Panc1 (cell line): ENCODE measurements around the gene FSTL4. TPM values are rescaled to one million over a fixed set of nuclear protein-coding genes. Genes with fewer than 3 reads are reported as not detected.

Experiments used
- ATAC-seq: fragments of 200-7000 bp; cut with Tn5 transposase; 2 replicates; pipeline ENCODE4 v1.9.1; 2020; ENCODE audit warnings: mild to moderate bottlenecking, moderate library complexity
- BruUV-seq: library from RNA; stranded (reverse); fragments of 400-500 nt; replicated peaks from 2 replicates; lab custom pipeline; 2021; lab: Mats Ljungman, UMichigan
- CTCF ChIA-PET: fragments of 300-600 bp; sonication (Branson Sonifier 250); formaldehyde crosslinking; loops from one replicate; lab custom pipeline; 2022; ENCODE audit warnings: antibody characterized with exemption; lab: Charles Lee
- POLR2A ChIA-PET: fragments of 300-600 bp; sonication (Branson Sonifier 250); formaldehyde crosslinking; loops from one replicate; lab custom pipeline; 2022; ENCODE audit warnings: antibody characterized with exemption; lab: Charles Lee
- DNase-seq: peaks from one replicate; pipeline ENCODE4 v3.0.0-alpha.2; 2010; ENCODE audit warnings: low read depth, low spot score
- H3K27ac ChIP-seq: 2 replicates; pipeline ENCODE4 v1.5.1; 2011; ENCODE audit warnings: mild to moderate bottlenecking, low read length, inconsistent platforms
- H3K27me3 ChIP-seq: fragments of 200-500 bp; sonication (Bioruptor generic); 2 replicates; pipeline ENCODE4 v1.6.0; 2014; ENCODE audit warnings: low read length, inconsistent platforms; ENCODE audit not compliant: control insufficient read depth, insufficient read depth
- H3K36me3 ChIP-seq: fragments of 200-500 bp; sonication (Bioruptor generic); 2 replicates; pipeline ENCODE4 v1.5.1; 2014; ENCODE audit warnings: inconsistent platforms, mild to moderate bottlenecking, low read length, moderate library complexity; ENCODE audit not compliant: control insufficient read depth, insufficient read depth
- H3K4me1 ChIP-seq: 2 replicates; pipeline ENCODE4 v1.5.1; 2011; ENCODE audit warnings: inconsistent platforms, mild to moderate bottlenecking, low read length, moderate library complexity; ENCODE audit not compliant: control insufficient read depth, insufficient read depth
- H3K4me3 ChIP-seq, 2 experiments: 2 replicates each; pipeline ENCODE4 v1.5.1; 2011 to 2012; ENCODE audit warnings: low read depth in 2 of 2, low read length in 2 of 2, mild to moderate bottlenecking in 2 of 2, inconsistent platforms in 1 of 2, moderate library complexity in 1 of 2
- H3K9me3 ChIP-seq: fragments of 200-500 bp; sonication (Bioruptor generic); 2 replicates; pipeline ENCODE4 v1.5.1; 2014; ENCODE audit warnings: low read depth, mild to moderate bottlenecking, inconsistent platforms, low read length, moderate library complexity; ENCODE audit not compliant: control insufficient read depth, insufficient read depth
- POLR2AphosphoS5 ChIP-seq: IDR thresholded peaks from 2 replicates; pipeline ENCODE4 v1.6.1; 2012; ENCODE audit warnings: mild to moderate bottlenecking, low read depth, low read length, moderate library complexity
- REST ChIP-seq, 2 experiments: IDR thresholded peaks; 2 replicates each; pipeline ENCODE4 v1.6.1; 2011 to 2012; ENCODE audit warnings: low read depth in 2 of 2, control low read depth in 1 of 2, low read length in 1 of 2, mild to moderate bottlenecking in 1 of 2, moderate library complexity in 1 of 2; ENCODE audit not compliant: insufficient read depth in 1 of 2
- SIN3A ChIP-seq: IDR thresholded peaks from 2 replicates; pipeline ENCODE4 v1.6.1; 2012; ENCODE audit warnings: low read depth, mild to moderate bottlenecking, low read length, moderate library complexity, borderline replicate concordance; ENCODE audit not compliant: insufficient read depth
- TCF7L2 ChIP-seq: IDR thresholded peaks from 2 replicates; pipeline ENCODE4 v1.6.1; 2011; ENCODE audit warnings: mild to moderate bottlenecking, low read depth, low read length, inconsistent platforms
- in situ Hi-C: cut with HindIII; loops from 2 replicates; pipeline ENCODE4 v1.10.0; 2016; ENCODE audit warnings: low sequenced_read_pairs, low pct_unique_long_range_greater_than_20kb
- intact Hi-C: fragments of 100-400 bp; cut with micrococcal nuclease; formaldehyde crosslinking; loops from one replicate; pipeline ENCODE4 v1.10.0; 2022; ENCODE audit not compliant: unreplicated experiment
- total RNA-seq: library from RNA; stranded (reverse); gene quantifications from one replicate; pipeline ENCODE4 v1.2.1, GENCODE V29; 2021; ENCODE audit not compliant: unreplicated experiment
- TF ChIP-seq, protein P1 (sequence below): fragments of 450-650 bp; IDR thresholded peaks from 2 replicates; pipeline ENCODE4 v1.5.1; 2017; ENCODE audit warnings: mild to moderate bottlenecking

FSTL4 gene
- total RNA-seq, 1 experiment from 2014 or later, result 0.18 TPM

- no peak overlapping the region for H3K27ac ChIP-seq
- H3K36me3 ChIP-seq, result no peaks in the 10 kb centered on the region
- no peaks in the 10 kb centered on the region for H3K9me3 ChIP-seq
- DNase-seq (no peak), ATAC-seq (no peak)
- no peaks in the 10 kb centered on the region for H3K4me1 ChIP-seq
- intact Hi-C loops (no loop called here), in situ Hi-C loops (no loop called here)
- peaks cover 12% of the 10 kb centered on the region for H3K27me3 ChIP-seq
- no TSS peak for BruUV-seq
- POLR2A ChIA-PET, result no interaction called here
- CTCF ChIA-PET, result no interaction called here
- TF ChIP-seq SIN3A, result no peak
- TF ChIP-seq POLR2AphosphoS5, result no peak
- TF ChIP-seq TCF7L2, result no peak
- TF ChIP-seq, protein P1, sequence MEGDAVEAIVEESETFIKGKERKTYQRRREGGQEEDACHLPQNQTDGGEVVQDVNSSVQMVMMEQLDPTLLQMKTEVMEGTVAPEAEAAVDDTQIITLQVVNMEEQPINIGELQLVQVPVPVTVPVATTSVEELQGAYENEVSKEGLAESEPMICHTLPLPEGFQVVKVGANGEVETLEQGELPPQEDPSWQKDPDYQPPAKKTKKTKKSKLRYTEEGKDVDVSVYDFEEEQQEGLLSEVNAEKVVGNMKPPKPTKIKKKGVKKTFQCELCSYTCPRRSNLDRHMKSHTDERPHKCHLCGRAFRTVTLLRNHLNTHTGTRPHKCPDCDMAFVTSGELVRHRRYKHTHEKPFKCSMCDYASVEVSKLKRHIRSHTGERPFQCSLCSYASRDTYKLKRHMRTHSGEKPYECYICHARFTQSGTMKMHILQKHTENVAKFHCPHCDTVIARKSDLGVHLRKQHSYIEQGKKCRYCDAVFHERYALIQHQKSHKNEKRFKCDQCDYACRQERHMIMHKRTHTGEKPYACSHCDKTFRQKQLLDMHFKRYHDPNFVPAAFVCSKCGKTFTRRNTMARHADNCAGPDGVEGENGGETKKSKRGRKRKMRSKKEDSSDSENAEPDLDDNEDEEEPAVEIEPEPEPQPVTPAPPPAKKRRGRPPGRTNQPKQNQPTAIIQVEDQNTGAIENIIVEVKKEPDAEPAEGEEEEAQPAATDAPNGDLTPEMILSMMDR, result no peak
- no peak for TF ChIP-seq REST (IDR thresholded peaks at IDR 0.05; ENCODE audit: insufficient read depth in 1 of 2, low read depth in 2 of 2, low read length in 1 of 2)
- no peak overlapping the region for H3K4me3 ChIP-seq
These were observed 128.8 kb downstream of the FSTL4 start for GRCh38 chr5:133483406-133484090.

GRCh38 chr5:133482028-133482427 lies 130.3 kb downstream of the FSTL4 start:
- POLR2A ChIA-PET, result no interaction called here
- intact Hi-C loops, result no loop called here
- Histone ChIP-seq H3K4me1 (no peaks in the 10 kb centered on the region), H3K4me3 (no peak overlapping the region), H3K36me3 (no peaks in the 10 kb centered on the region), H3K27me3 (peaks cover 21% of the 10 kb centered on the region), H3K9me3 (no peaks in the 10 kb centered on the region), H3K27ac (no peak overlapping the region)
- CTCF ChIA-PET, result no interaction called here
- no peak for ATAC-seq
- in situ Hi-C loops, result no loop called here
- BruUV-seq, result no TSS peak
- TF ChIP-seq, protein P1, result no peak
- TF ChIP-seq POLR2AphosphoS5 (no peak), TCF7L2 (no peak), REST (IDR thresholded peaks at IDR 0.05; ENCODE audit: insufficient read depth in 1 of 2, low read depth in 2 of 2, low read length in 1 of 2) (no peak), SIN3A (no peak)
- DNase-seq, result no peak
